H9 (cell line): ENCODE results near the gene IPO13. TPM values are rescaled to one million over a fixed set of nuclear protein-coding genes. Genes with fewer than 3 reads are reported as not detected.

Experiments
- DNase-seq: peaks from one replicate; pipeline ENCODE4 v3.0.0-alpha.2; 2017
- H2AFZ ChIP-seq: one replicate; pipeline ENCODE4 v1.6.1; 2013; ENCODE audit warnings: mild to moderate bottlenecking, low read length, control low read depth, moderate library complexity
- H2AK5ac ChIP-seq: 2 replicates; pipeline ENCODE4 v1.6.1; 2013; ENCODE audit warnings: low read length, control low read depth, mixed read lengths; ENCODE audit not compliant: insufficient read length
- H2BK120ac ChIP-seq: one replicate; pipeline ENCODE4 v1.6.1; 2013; ENCODE audit warnings: low read depth, mild to moderate bottlenecking, low read length, control low read depth, inconsistent platforms; ENCODE audit not compliant: poor library complexity, severe bottlenecking
- H2BK12ac ChIP-seq: 2 replicates; pipeline ENCODE4 v1.6.1; 2013; ENCODE audit warnings: low read length, control low read depth, mixed read lengths, low read depth; ENCODE audit not compliant: insufficient read length
- H2BK15ac ChIP-seq: 2 replicates; pipeline ENCODE4 v1.6.1; 2013; ENCODE audit warnings: low read depth, low read length, control low read depth
- H2BK20ac ChIP-seq: one replicate; pipeline ENCODE4 v1.6.1; 2013; ENCODE audit warnings: low read depth, mild to moderate bottlenecking, low read length, control low read depth, inconsistent platforms; ENCODE audit not compliant: poor library complexity, severe bottlenecking
- H2BK5ac ChIP-seq: 2 replicates; pipeline ENCODE4 v1.6.1; 2013; ENCODE audit warnings: low read length, control low read depth, mixed read lengths; ENCODE audit not compliant: insufficient read length
- H3K14ac ChIP-seq: 2 replicates; pipeline ENCODE4 v1.6.1; 2013; ENCODE audit warnings: low read length, control low read depth; ENCODE audit not compliant: insufficient read depth
- H3K18ac ChIP-seq: 2 replicates; pipeline ENCODE4 v1.6.1; 2013; ENCODE audit warnings: low read depth, mild to moderate bottlenecking, mixed read lengths, low read length, control low read depth; ENCODE audit not compliant: insufficient read length
- H3K23ac ChIP-seq: 2 replicates; pipeline ENCODE4 v1.6.1; 2013; ENCODE audit warnings: low read length, control low read depth, mixed read lengths, low read depth; ENCODE audit not compliant: insufficient read length
- H3K23me2 ChIP-seq: 2 replicates; pipeline ENCODE4 v1.6.1; 2013; ENCODE audit warnings: low read depth, mild to moderate bottlenecking, mixed read lengths, low read length, control low read depth; ENCODE audit not compliant: insufficient read length, poor library complexity, severe bottlenecking
- H3K27ac ChIP-seq: 2 replicates; pipeline ENCODE4 v1.5.1; 2013; ENCODE audit warnings: low read length, control low read depth, mixed read lengths, low read depth; ENCODE audit not compliant: insufficient read length
- H3K27me3 ChIP-seq: 2 replicates; pipeline ENCODE4 v1.6.1; 2013; ENCODE audit warnings: low read length, control low read depth, inconsistent platforms; ENCODE audit not compliant: insufficient read depth
- H3K4ac ChIP-seq: 2 replicates; pipeline ENCODE4 v1.6.1; 2013; ENCODE audit warnings: low read depth, mild to moderate bottlenecking, control low read depth, inconsistent platforms, low read length, moderate library complexity
- H3K4me1 ChIP-seq: 2 replicates; pipeline ENCODE4 v1.6.1; 2013; ENCODE audit warnings: low read length, control low read depth, inconsistent platforms; ENCODE audit not compliant: insufficient read depth
- H3K4me2 ChIP-seq: 2 replicates; pipeline ENCODE4 v1.6.1; 2013; ENCODE audit warnings: low read length, control low read depth, mixed read lengths; ENCODE audit not compliant: insufficient read length, insufficient read depth
- H3K56ac ChIP-seq: 2 replicates; pipeline ENCODE4 v1.6.1; 2013; ENCODE audit warnings: low read depth, mild to moderate bottlenecking, mixed read lengths, low read length, control low read depth; ENCODE audit not compliant: insufficient read length
- H3K79me1 ChIP-seq: 2 replicates; pipeline ENCODE4 v1.6.1; 2013; ENCODE audit warnings: low read depth, mild to moderate bottlenecking, moderate library complexity, low read length, control low read depth, inconsistent platforms; ENCODE audit not compliant: insufficient read depth, poor library complexity, severe bottlenecking
- H3K79me2 ChIP-seq: 2 replicates; pipeline ENCODE4 v1.6.1; 2013; ENCODE audit warnings: low read length, control low read depth, inconsistent platforms; ENCODE audit not compliant: insufficient read depth
- H3K9ac ChIP-seq: 2 replicates; pipeline ENCODE4 v1.6.1; 2013; ENCODE audit warnings: low read length, control low read depth, mixed read lengths; ENCODE audit not compliant: insufficient read length; ENCODE audit errors: extremely low read depth
- H3K9me3 ChIP-seq: one replicate; pipeline ENCODE4 v1.6.1; 2013; ENCODE audit warnings: low read depth, low read length, inconsistent platforms; ENCODE audit not compliant: control insufficient read depth
- H3T11ph ChIP-seq: one replicate; pipeline ENCODE4 v1.6.1; 2013; ENCODE audit warnings: mild to moderate bottlenecking, low read length, control low read depth, inconsistent platforms
- H4K20me1 ChIP-seq: one replicate; pipeline ENCODE4 v1.6.1; 2013; ENCODE audit not compliant: control insufficient read depth, insufficient read length, insufficient read depth
- H4K5ac ChIP-seq: 2 replicates; pipeline ENCODE4 v1.6.1; 2013; ENCODE audit warnings: low read depth, mild to moderate bottlenecking, mixed read lengths, low read length, control low read depth; ENCODE audit not compliant: insufficient read length
- H4K8ac ChIP-seq: replicated peaks from 2 replicates; pipeline ENCODE4 v1.6.1; 2013; ENCODE audit warnings: low read length, control low read depth, mixed read lengths, low read depth; ENCODE audit not compliant: insufficient read length
- H4K91ac ChIP-seq: 2 replicates; pipeline ENCODE4 v1.6.1; 2013; ENCODE audit warnings: low read depth, mild to moderate bottlenecking, moderate library complexity, mixed read lengths, low read length, control low read depth; ENCODE audit not compliant: insufficient read length
- H3K27ac Mint-ChIP-seq, 3 experiments: 2 replicates in 2 of 3; 3 replicates in 1 of 3; pipeline ENCODE4 v1.8.0; 2020 to 2021; ENCODE audit warnings: mixed read lengths in 3 of 3, mild to moderate bottlenecking in 1 of 3, moderate library complexity in 1 of 3
- H3K27me3 Mint-ChIP-seq: 2 replicates; pipeline ENCODE4 v1.8.0; 2021; ENCODE audit warnings: low read depth, mild to moderate bottlenecking, moderate library complexity, mixed read lengths
- H3K36me3 Mint-ChIP-seq, 3 experiments: 2 replicates in 2 of 3; 3 replicates in 1 of 3; pipeline ENCODE4 v1.8.0; 2020 to 2021; ENCODE audit warnings: low read depth in 3 of 3, mixed read lengths in 3 of 3; ENCODE audit not compliant: insufficient read depth in 1 of 3
- H3K4me1 Mint-ChIP-seq, 2 experiments: 2 replicates each; pipeline ENCODE4 v1.8.0; 2020; ENCODE audit warnings: mixed read lengths in 2 of 2
- H3K4me3 Mint-ChIP-seq, 2 experiments: 2 replicates in 1 of 2; 3 replicates in 1 of 2; pipeline ENCODE4 v1.8.0; 2020 to 2021; ENCODE audit warnings: mild to moderate bottlenecking in 2 of 2, mixed read lengths in 2 of 2, moderate library complexity in 1 of 2
- H3K9me3 Mint-ChIP-seq, 2 experiments: 2 replicates in 1 of 2; 3 replicates in 1 of 2; pipeline ENCODE4 v1.8.0; 2020; ENCODE audit warnings: mild to moderate bottlenecking in 2 of 2, mixed read lengths in 2 of 2, moderate library complexity in 1 of 2
- WGBS: extraction: QIAGEN DNeasy Blood & Tissue Kit; methylation state at CpG from one replicate; pipeline ENCODE4 v1.1.7; 2013; ENCODE audit warnings: missing lambda C conversion rate, low lambda C conversion rate, mixed read lengths; ENCODE audit not compliant: insufficient read length; ENCODE audit errors: extremely low coverage; 5-methylcytosine and 5-hydroxymethylcytosine counted together
- long read RNA-seq: library from polyadenylated mRNA; unstranded; transcript quantifications from one replicate; pipeline ENCODE4 v2.0.0, GENCODE V29; 2020
- total RNA-seq: library from RNA; stranded (reverse); gene quantifications from 2 replicates; pipeline ENCODE4 v1.2.1, GENCODE V29; 2021
- TF ChIP-seq, protein P1 (sequence below): fragments of 200-600 bp; sonication (generic); conservative IDR thresholded peaks from 3 replicates; pipeline ENCODE4 v1.8.0; 2021; ENCODE audit warnings: antibody characterized with exemption, mild to moderate bottlenecking

The IPO13 gene
- 22.0 and 24.5 TPM in 2 replicates for total RNA-seq
- long read RNA-seq, transcript IPO13-202 (20 exons, 3,894 nt) = major isoform, 9 of 30 reads
- long read RNA-seq, partial matches to known transcripts = 10 of 30 reads
- long read RNA-seq, other reads (novel, unspliced or antisense) = 9 of 30 reads

- H2AFZ ChIP-seq = no peak within 1 kb of the TSS
- TF ChIP-seq, protein P1, sequence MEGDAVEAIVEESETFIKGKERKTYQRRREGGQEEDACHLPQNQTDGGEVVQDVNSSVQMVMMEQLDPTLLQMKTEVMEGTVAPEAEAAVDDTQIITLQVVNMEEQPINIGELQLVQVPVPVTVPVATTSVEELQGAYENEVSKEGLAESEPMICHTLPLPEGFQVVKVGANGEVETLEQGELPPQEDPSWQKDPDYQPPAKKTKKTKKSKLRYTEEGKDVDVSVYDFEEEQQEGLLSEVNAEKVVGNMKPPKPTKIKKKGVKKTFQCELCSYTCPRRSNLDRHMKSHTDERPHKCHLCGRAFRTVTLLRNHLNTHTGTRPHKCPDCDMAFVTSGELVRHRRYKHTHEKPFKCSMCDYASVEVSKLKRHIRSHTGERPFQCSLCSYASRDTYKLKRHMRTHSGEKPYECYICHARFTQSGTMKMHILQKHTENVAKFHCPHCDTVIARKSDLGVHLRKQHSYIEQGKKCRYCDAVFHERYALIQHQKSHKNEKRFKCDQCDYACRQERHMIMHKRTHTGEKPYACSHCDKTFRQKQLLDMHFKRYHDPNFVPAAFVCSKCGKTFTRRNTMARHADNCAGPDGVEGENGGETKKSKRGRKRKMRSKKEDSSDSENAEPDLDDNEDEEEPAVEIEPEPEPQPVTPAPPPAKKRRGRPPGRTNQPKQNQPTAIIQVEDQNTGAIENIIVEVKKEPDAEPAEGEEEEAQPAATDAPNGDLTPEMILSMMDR = peak; percentile 84
- H3K79me1 ChIP-seq = no peaks in the 10 kb centered on the region
- peak within 1 kb of the TSS; percentile 63 for H3K4me2 ChIP-seq
- no peak within 1 kb of the TSS for H2BK20ac ChIP-seq
- H4K8ac ChIP-seq = no peak within 1 kb of the TSS
- no peak within 1 kb of the TSS for H3K27ac ChIP-seq
- H3K9ac ChIP-seq = peak within 1 kb of the TSS; percentile 80
- H4K91ac ChIP-seq = no peak within 1 kb of the TSS
- no peaks in the 10 kb centered on the region for H3K4me1 ChIP-seq
- no peak within 1 kb of the TSS for H4K5ac ChIP-seq
- peaks cover 0 to 9% (median 7%) of the 10 kb centered on the region in 3 experiments; a peak in 6 of 7 replicates for H3K36me3 Mint-ChIP-seq
- H3K9me3 Mint-ChIP-seq = no peaks in the 10 kb centered on the region
- WGBS = no CpG with 5 or more reads among the region's 74 CpGs
- no peaks in the 10 kb centered on the region for H3K79me2 ChIP-seq
- peak within 1 kb of the TSS; percentile 92 to 98 (median 97); a peak in 6 of 7 replicates for H3K27ac Mint-ChIP-seq
- peaks cover 26 to 34% of the 10 kb centered on the region in 2 experiments for H3K4me1 Mint-ChIP-seq
- peak within 1 kb of the TSS; percentile 99 for H3K14ac ChIP-seq
- H3K27me3 ChIP-seq = no peaks in the 10 kb centered on the region
- H3K18ac ChIP-seq = peak within 1 kb of the TSS; percentile 98
- no peak within 1 kb of the TSS for H2BK120ac ChIP-seq
- H3K4me3 Mint-ChIP-seq = peak within 1 kb of the TSS; percentile 84 to 88
- H4K20me1 ChIP-seq = no peaks in the 10 kb centered on the region
- H3K4ac ChIP-seq = no peak within 1 kb of the TSS
- H2BK5ac ChIP-seq = no peak within 1 kb of the TSS
- H2AK5ac ChIP-seq = no peak within 1 kb of the TSS
- H3K27me3 Mint-ChIP-seq = no peaks in the 10 kb centered on the region; the same call in 1 of the 2 replicates
- H2BK15ac ChIP-seq = no peak within 1 kb of the TSS
- H3K23me2 ChIP-seq = peaks cover 10% of the 10 kb centered on the region
- peak; percentile 98 for DNase-seq
- H3K23ac ChIP-seq = no peak within 1 kb of the TSS
- no peak within 1 kb of the TSS for H3T11ph ChIP-seq
- H3K9me3 ChIP-seq = no peaks in the 10 kb centered on the region
- no peak within 1 kb of the TSS for H2BK12ac ChIP-seq
- H3K56ac ChIP-seq = no peak within 1 kb of the TSS
These were observed at the start of gene IPO13 for GRCh38 chr1:43946236-43947060. TSS of gene IPO13 (plus strand) at chr1:43946950. CDS start at chr1:43947601, 651 bp downstream.
